ENCODE data around the gene UQCC5.

DNA sequence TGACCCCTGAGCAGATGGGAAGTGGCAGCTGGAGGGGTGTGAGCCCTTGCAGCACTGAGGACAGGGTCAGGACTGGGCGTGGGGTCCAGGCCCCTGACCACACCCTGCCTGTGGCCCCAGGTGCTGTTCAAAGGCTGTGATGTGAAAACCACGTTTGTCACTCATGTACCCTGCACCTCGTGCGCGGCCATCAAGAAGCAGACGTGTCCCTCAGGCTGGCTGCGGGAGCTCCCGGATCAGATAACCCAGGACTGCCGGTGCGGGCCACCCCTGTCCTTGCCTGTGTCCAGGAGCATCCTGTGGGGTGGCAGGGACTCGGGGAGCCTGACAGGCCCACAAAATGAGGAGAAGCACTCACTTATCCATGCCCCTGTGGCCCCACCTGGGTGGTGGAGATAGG lies 35.4 kb upstream of the UQCC5 start:
- TF ChIP-seq POLR2AphosphoS5 (IDR thresholded peaks at IDR 0.05; ENCODE audit: low read depth, low read length) (no peak), REST (IDR thresholded peaks at IDR 0.05; ENCODE audit: insufficient read depth in 1 of 2, low read depth in 2 of 2, low read length in 2 of 2) (no peak), SIN3A (IDR thresholded peaks at IDR 0.05; ENCODE audit: borderline replicate concordance, insufficient read depth, low read length) (no peak), TAF1 (IDR thresholded peaks at IDR 0.05; ENCODE audit: borderline replicate concordance, insufficient read depth, low read length) (no peak), FOXP2 (optimal IDR thresholded peaks at IDR 0.05; ENCODE audit: borderline replicate concordance, extremely low read depth, extremely low read length, insufficient read depth) (no peak)
